ENCODE data around the gene TMEM143.

The TMEM143 gene

GRCh38 chr19:48368936-48369335 lies 5.2 kb upstream of the TMEM143 start:
- Histone ChIP-seq H2AFZ (ENCODE audit: low read length) (no peak overlapping the region), H4K20me1 (ENCODE audit: insufficient read depth, low read length, poor library complexity, severe bottlenecking) (no peaks in the 10 kb centered on the region), H3F3A (ENCODE audit: low read depth) (no peaks in the 10 kb centered on the region), H3K27me3 (ENCODE audit: insufficient read depth, low read length, poor library complexity, severe bottlenecking) (no peaks in the 10 kb centered on the region), H3K79me2 (ENCODE audit: insufficient read depth, low read length) (no peaks in the 10 kb centered on the region), H3K9me3 (ENCODE audit: insufficient read depth, low read depth, low read length) (no peaks in the 10 kb centered on the region), H3K4me3 (ENCODE audit: low read length, poor library complexity, severe bottlenecking) (no peak overlapping the region), H3K4me2 (ENCODE audit: low read depth, low read length, poor library complexity, severe bottlenecking) (no peak overlapping the region), H3K9ac (ENCODE audit: low read depth, low read length, poor library complexity, severe bottlenecking) (no peak overlapping the region), H3K9me2 (replicated peaks; ENCODE audit: low read depth, low read length) (no peaks in the 10 kb centered on the region), H3K36me3 (ENCODE audit: insufficient read depth, low read length) (no peaks in the 10 kb centered on the region), H3K4me1 (ENCODE audit: insufficient read depth, low read length, poor library complexity, severe bottlenecking) (peaks cover 7% of the 10 kb centered on the region)
- TF ChIP-seq CTCF (conservative IDR thresholded peaks at IDR 0.05; ENCODE audit: low read length) (no peak), EZH2phosphoT487 (IDR thresholded peaks at IDR 0.05; ENCODE audit: borderline replicate concordance) (no peak)

- Histone ChIP-seq H3K9ac (ENCODE audit: low read depth, low read length, poor library complexity, severe bottlenecking) (no peak overlapping the region), H3K79me2 (ENCODE audit: insufficient read depth, low read length) (no peaks in the 10 kb centered on the region; the same call in 1 of the 2 replicates), H3K4me3 (ENCODE audit: low read length, poor library complexity, severe bottlenecking) (no peak overlapping the region), H3F3A (ENCODE audit: low read depth) (no peaks in the 10 kb centered on the region), H3K4me2 (ENCODE audit: low read depth, low read length, poor library complexity, severe bottlenecking) (no peak overlapping the region), H3K4me1 (ENCODE audit: insufficient read depth, low read length, poor library complexity, severe bottlenecking) (peaks cover 8% of the 10 kb centered on the region), H3K27me3 (ENCODE audit: insufficient read depth, low read length, poor library complexity, severe bottlenecking) (no peaks in the 10 kb centered on the region), H3K36me3 (ENCODE audit: insufficient read depth, low read length) (no peaks in the 10 kb centered on the region), H3K9me2 (replicated peaks; ENCODE audit: low read depth, low read length) (no peaks in the 10 kb centered on the region), H4K20me1 (ENCODE audit: insufficient read depth, low read length, poor library complexity, severe bottlenecking) (no peaks in the 10 kb centered on the region), H2AFZ (ENCODE audit: low read length) (no peak overlapping the region), H3K9me3 (ENCODE audit: insufficient read depth, low read depth, low read length) (no peaks in the 10 kb centered on the region)
- TF ChIP-seq EZH2phosphoT487 (IDR thresholded peaks at IDR 0.05; ENCODE audit: borderline replicate concordance) (no peak), CTCF (conservative IDR thresholded peaks at IDR 0.05; ENCODE audit: low read length) (no peak)
Observed at GRCh38 chr19:48367855-48368254, 4.1 kb upstream of the TMEM143 start.

- Histone ChIP-seq H3K4me1 (ENCODE audit: insufficient read depth, low read length, poor library complexity, severe bottlenecking) (peaks cover 13% of the 10 kb centered on the region), H3K4me2 (ENCODE audit: low read depth, low read length, poor library complexity, severe bottlenecking) (no peak overlapping the region), H3K4me3 (ENCODE audit: low read length, poor library complexity, severe bottlenecking) (no peak overlapping the region), H3K27me3 (ENCODE audit: insufficient read depth, low read length, poor library complexity, severe bottlenecking) (no peaks in the 10 kb centered on the region), H3K9me2 (replicated peaks; ENCODE audit: low read depth, low read length) (no peaks in the 10 kb centered on the region), H3F3A (ENCODE audit: low read depth) (no peaks in the 10 kb centered on the region), H3K9me3 (ENCODE audit: insufficient read depth, low read depth, low read length) (no peaks in the 10 kb centered on the region), H3K9ac (ENCODE audit: low read depth, low read length, poor library complexity, severe bottlenecking) (peak overlapping the region; percentile 84), H2AFZ (ENCODE audit: low read length) (no peak overlapping the region), H3K79me2 (ENCODE audit: insufficient read depth, low read length) (peaks cover 4% of the 10 kb centered on the region; the same call in 1 of the 2 replicates), H4K20me1 (ENCODE audit: insufficient read depth, low read length, poor library complexity, severe bottlenecking) (no peaks in the 10 kb centered on the region), H3K36me3 (ENCODE audit: insufficient read depth, low read length) (no peaks in the 10 kb centered on the region)
- TF ChIP-seq EZH2phosphoT487 (IDR thresholded peaks at IDR 0.05; ENCODE audit: borderline replicate concordance) (no peak), CTCF (conservative IDR thresholded peaks at IDR 0.05; ENCODE audit: low read length) (no peak)
Observed at GRCh38 chr19:48365602-48366001, 1.9 kb upstream of the TMEM143 start.

Measured in Loucy (cell line).